H1 (cell line): ENCODE measurements around the gene SMARCB1. TPM values are rescaled to one million over a fixed set of nuclear protein-coding genes. Genes with fewer than 3 reads are reported as not detected.

Experiments used
- BCL11A ChIP-seq, 2 experiments: IDR thresholded peaks; one replicate each; pipeline ENCODE4 v1.6.1; 2011; ENCODE audit warnings: low read depth in 2 of 2, low read length in 2 of 2, mild to moderate bottlenecking in 2 of 2
- CBX5 ChIP-seq: fragments of 300-800, 300-1000 bp; sonication (generic); IDR thresholded peaks from 2 replicates; pipeline ENCODE4 v1.7.1; 2016; ENCODE audit warnings: antibody characterized with exemption, low read length, low read depth
- CTBP2 ChIP-seq: IDR thresholded peaks from 2 replicates; pipeline ENCODE4 v1.7.0; 2011; ENCODE audit warnings: borderline replicate concordance, mild to moderate bottlenecking, moderate library complexity, mixed read lengths, low read length; ENCODE audit not compliant: insufficient read depth, insufficient read length
- FOSL1 ChIP-seq: IDR thresholded peaks from 2 replicates; pipeline ENCODE4 v1.6.1; 2011; ENCODE audit warnings: mild to moderate bottlenecking, low read depth, low read length, moderate library complexity; ENCODE audit not compliant: insufficient read depth
- JUND ChIP-seq: IDR thresholded peaks from 2 replicates; pipeline ENCODE4 v1.6.1; 2011; ENCODE audit warnings: mild to moderate bottlenecking, improper control_type of control experiment, low read length
- KDM1A ChIP-seq: fragments of 200-600, 300-600 bp; sonication (generic); IDR thresholded peaks from 2 replicates; pipeline ENCODE4 v1.7.1; 2016; ENCODE audit warnings: mild to moderate bottlenecking, low read length, borderline replicate concordance
- KDM4A ChIP-seq: IDR thresholded peaks from one replicate; pipeline ENCODE4 v1.7.1; 2012; ENCODE audit warnings: low read depth, mild to moderate bottlenecking, moderate library complexity, low read length, inconsistent platforms; ENCODE audit not compliant: severe bottlenecking
- KDM5A ChIP-seq: fragments of 200-600 bp; IDR thresholded peaks from 2 replicates; pipeline ENCODE4 v1.7.1; 2012; ENCODE audit warnings: mild to moderate bottlenecking, low read length, inconsistent platforms, mixed read lengths
- MAFK ChIP-seq: IDR thresholded peaks from 2 replicates; pipeline ENCODE4 v1.6.1; 2012; ENCODE audit warnings: low read depth, mild to moderate bottlenecking, improper control_type of control experiment, low read length
- POLR2A ChIP-seq, 2 experiments: IDR thresholded peaks; 1 replicate in 1 of 2; 2 replicates in 1 of 2; pipeline ENCODE4 v1.6.1; 2011; ENCODE audit warnings: low read depth in 2 of 2, low read length in 2 of 2, mild to moderate bottlenecking in 2 of 2; ENCODE audit errors: control extremely low read depth in 1 of 2
- POLR2AphosphoS5 ChIP-seq: IDR thresholded peaks from 2 replicates; pipeline ENCODE4 v1.6.1; 2011; ENCODE audit warnings: low read depth, low read length
- RAD21 ChIP-seq, 2 experiments: IDR thresholded peaks in 1 of 2; conservative IDR thresholded peaks in 1 of 2; 2 replicates each; pipeline ENCODE4 v1.6.1; 2011; ENCODE audit warnings: low read depth in 2 of 2, low read length in 2 of 2, improper control_type of control experiment in 1 of 2, inconsistent platforms in 1 of 2, mild to moderate bottlenecking in 1 of 2, moderate library complexity in 1 of 2
- RFX5 ChIP-seq: IDR thresholded peaks from 2 replicates; pipeline ENCODE4 v1.6.1; 2011; ENCODE audit warnings: low read depth, low read length, improper control_type of control experiment, borderline replicate concordance
- RXRA ChIP-seq: IDR thresholded peaks from 2 replicates; pipeline ENCODE4 v1.6.1; 2011; ENCODE audit warnings: low read depth, mild to moderate bottlenecking, low read length, moderate library complexity; ENCODE audit not compliant: insufficient read depth
- SP2 ChIP-seq: IDR thresholded peaks from 2 replicates; pipeline ENCODE4 v1.6.1; 2012; ENCODE audit warnings: mild to moderate bottlenecking, low read length, inconsistent platforms
- TAF7 ChIP-seq: optimal IDR thresholded peaks from 2 replicates; pipeline ENCODE3; 2011; ENCODE audit warnings: low read depth, mild to moderate bottlenecking, inconsistent platforms, low read length, moderate library complexity, borderline replicate concordance
- ZNF274 ChIP-seq: IDR thresholded peaks from 2 replicates; pipeline ENCODE4 v1.7.0; 2012; ENCODE audit warnings: low read length, borderline replicate concordance; ENCODE audit errors: extremely low read depth
- polyA plus RNA-seq, 7 experiments: library from polyadenylated mRNA; depleted of rRNA in 3 of 7; stranded (reverse) in 5 of 7; unstranded in 2 of 7; fragments of >200 nt in 5 of 7; fragments of 200-250 nt in 2 of 7; gene quantifications; 1 replicate in 5 of 7; 2 replicates in 1 of 7; 4 replicates in 1 of 7; pipeline versions ENCODE4 v1.2.1 to v1.2.3, GENCODE V29; 2011 to 2013; ENCODE audit warnings: missing spikeins in 2 of 7, mixed read lengths in 2 of 7
- total RNA-seq: library from RNA; stranded (reverse); fragmentation: NEBNext Ultra II Directional; extraction: Animal tissue kit (Norgen Biotek cat#: 25700); gene quantifications from 2 replicates; pipeline ENCODE4 v1.2.1, GENCODE V29; 2021
- TF ChIP-seq, protein P1 (sequence below): IDR thresholded peaks from 2 replicates; pipeline ENCODE4 v1.6.1; 2011; ENCODE audit warnings: low read depth, mild to moderate bottlenecking, low read length; ENCODE audit not compliant: insufficient read depth
- TF ChIP-seq, protein P2 (sequence below): IDR thresholded peaks from 2 replicates; pipeline ENCODE4 v1.6.1; 2012; ENCODE audit warnings: low read length, inconsistent platforms
- TF ChIP-seq, protein P3 (sequence below): IDR thresholded peaks from 2 replicates; pipeline ENCODE4 v1.6.1; 2011; ENCODE audit warnings: low read length, improper control_type of control experiment

Gene SMARCB1
- total and polyA plus RNA-seq, 2 of the 8 experiments (the other 6 are each of a cell fraction or from before 2014, with no cell fraction given), result 116 to 145 TPM

DNA sequence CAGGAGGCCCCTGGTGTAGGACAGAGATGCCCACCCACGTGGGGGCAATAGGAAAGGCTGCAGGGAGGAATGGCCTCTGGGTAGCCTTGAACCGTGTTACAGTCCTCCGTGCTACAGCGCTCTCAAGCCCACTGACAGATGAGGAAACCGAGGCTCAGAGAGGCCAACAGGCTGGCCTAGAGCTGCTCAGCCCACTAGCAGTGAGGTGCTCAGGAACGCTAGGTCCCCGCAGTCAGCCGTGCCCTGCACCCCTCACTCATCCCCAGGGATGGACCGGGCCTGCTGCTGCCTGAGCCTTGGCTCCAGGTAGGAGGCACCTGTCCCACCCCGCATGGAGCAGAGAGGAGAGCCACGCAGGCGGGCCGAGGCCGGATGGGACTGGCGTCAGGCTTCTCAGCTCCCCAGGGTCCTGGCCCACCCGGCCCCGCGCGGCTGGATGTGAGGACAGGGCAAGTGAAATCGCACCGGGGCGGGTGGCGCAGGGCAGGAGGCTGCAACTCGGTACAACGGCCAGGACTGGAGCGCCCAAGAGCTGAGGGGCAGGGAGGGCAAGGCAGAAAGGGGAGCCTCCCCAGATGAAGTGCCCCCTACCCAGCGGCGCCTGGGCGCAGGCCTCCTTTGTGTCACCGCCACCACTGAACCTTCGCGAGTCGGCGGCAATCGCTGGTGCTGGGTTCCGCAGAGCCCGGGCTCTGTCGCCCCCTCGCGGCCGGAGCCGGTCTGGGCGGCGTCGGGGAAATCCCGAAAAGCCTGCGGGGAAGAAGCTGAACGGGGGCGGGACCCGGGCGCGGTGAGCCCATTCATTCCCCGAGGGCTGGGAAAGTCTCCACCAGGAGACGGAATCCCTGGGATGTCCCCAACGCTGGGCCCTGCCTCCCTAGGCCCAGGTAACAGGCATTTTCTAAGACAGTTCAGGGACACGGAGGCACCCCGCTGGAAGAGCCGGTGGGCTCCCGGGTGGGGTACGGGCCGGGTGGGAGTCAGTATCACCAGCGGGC is 62.5 kb downstream of the SMARCB1 start (continued):
- TF ChIP-seq, protein P1, sequence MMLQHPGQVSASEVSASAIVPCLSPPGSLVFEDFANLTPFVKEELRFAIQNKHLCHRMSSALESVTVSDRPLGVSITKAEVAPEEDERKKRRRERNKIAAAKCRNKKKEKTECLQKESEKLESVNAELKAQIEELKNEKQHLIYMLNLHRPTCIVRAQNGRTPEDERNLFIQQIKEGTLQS, result no peak
- TF ChIP-seq KDM4A (no peak), JUND (no peak), SP2 (no peak), ZNF274 (no peak), BCL11A (IDR thresholded peaks at IDR 0.05; ENCODE audit: low read depth in 2 of 2, low read length in 2 of 2) (no peak), CTBP2 (peak; percentile 47), POLR2A (IDR thresholded peaks at IDR 0.05; ENCODE audit: control extremely low read depth in 1 of 2, low read depth in 2 of 2, low read length in 2 of 2) (no peak), FOSL1 (no peak), KDM5A (no peak), CBX5 (no peak), MAFK (no peak), TAF7 (peak; percentile 42), RFX5 (no peak), POLR2AphosphoS5 (no peak), RAD21 (IDR thresholded peaks at IDR 0.05 in 1 of 2, conservative IDR thresholded peaks at IDR 0.05 in 1 of 2; ENCODE audit: low read depth in 2 of 2, low read length in 2 of 2) (peak; percentile 96 to 98), RXRA (no peak), KDM1A (no peak)
- TF ChIP-seq, protein P2, sequence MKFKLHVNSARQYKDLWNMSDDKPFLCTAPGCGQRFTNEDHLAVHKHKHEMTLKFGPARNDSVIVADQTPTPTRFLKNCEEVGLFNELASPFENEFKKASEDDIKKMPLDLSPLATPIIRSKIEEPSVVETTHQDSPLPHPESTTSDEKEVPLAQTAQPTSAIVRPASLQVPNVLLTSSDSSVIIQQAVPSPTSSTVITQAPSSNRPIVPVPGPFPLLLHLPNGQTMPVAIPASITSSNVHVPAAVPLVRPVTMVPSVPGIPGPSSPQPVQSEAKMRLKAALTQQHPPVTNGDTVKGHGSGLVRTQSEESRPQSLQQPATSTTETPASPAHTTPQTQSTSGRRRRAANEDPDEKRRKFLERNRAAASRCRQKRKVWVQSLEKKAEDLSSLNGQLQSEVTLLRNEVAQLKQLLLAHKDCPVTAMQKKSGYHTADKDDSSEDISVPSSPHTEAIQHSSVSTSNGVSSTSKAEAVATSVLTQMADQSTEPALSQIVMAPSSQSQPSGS, result no peak
- TF ChIP-seq, protein P3, sequence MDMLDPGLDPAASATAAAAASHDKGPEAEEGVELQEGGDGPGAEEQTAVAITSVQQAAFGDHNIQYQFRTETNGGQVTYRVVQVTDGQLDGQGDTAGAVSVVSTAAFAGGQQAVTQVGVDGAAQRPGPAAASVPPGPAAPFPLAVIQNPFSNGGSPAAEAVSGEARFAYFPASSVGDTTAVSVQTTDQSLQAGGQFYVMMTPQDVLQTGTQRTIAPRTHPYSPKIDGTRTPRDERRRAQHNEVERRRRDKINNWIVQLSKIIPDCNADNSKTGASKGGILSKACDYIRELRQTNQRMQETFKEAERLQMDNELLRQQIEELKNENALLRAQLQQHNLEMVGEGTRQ, result no peak
